GM06990 (cell line): ENCODE results near the gene CHRNG.

Experiments used
- DNase-seq: peaks from one replicate; pipeline ENCODE4 v3.0.0-alpha.2; 2011; ENCODE audit not compliant: insufficient read length; ENCODE audit errors: extremely low read depth
- H3K27me3 ChIP-seq: replicated peaks from 2 replicates; pipeline ENCODE4 v1.6.0; 2011; ENCODE audit warnings: low read length; ENCODE audit not compliant: control insufficient read depth, insufficient read depth
- H3K36me3 ChIP-seq: 2 replicates; pipeline ENCODE4 v1.5.1; 2011; ENCODE audit warnings: low read length; ENCODE audit not compliant: control insufficient read depth, insufficient read depth
- H3K4me3 ChIP-seq: replicated peaks from 2 replicates; pipeline ENCODE4 v1.5.1; 2011; ENCODE audit warnings: low read depth, mild to moderate bottlenecking, control low read depth, low read length
- CTCF ChIP-seq: IDR thresholded peaks from 2 replicates; pipeline ENCODE4 v1.5.1; 2011; ENCODE audit warnings: low read length, control low read depth, mild to moderate bottlenecking, inconsistent platforms; ENCODE audit not compliant: insufficient read depth, poor library complexity, severe bottlenecking

Gene CHRNG

GRCh38 chr2:232584238-232584637 is 44.7 kb downstream of the CHRNG start:
- DNase-seq, result no peak
- peaks cover 4% of the 10 kb centered on the region; the same call in 1 of the 2 replicates for H3K36me3 ChIP-seq

DNA sequence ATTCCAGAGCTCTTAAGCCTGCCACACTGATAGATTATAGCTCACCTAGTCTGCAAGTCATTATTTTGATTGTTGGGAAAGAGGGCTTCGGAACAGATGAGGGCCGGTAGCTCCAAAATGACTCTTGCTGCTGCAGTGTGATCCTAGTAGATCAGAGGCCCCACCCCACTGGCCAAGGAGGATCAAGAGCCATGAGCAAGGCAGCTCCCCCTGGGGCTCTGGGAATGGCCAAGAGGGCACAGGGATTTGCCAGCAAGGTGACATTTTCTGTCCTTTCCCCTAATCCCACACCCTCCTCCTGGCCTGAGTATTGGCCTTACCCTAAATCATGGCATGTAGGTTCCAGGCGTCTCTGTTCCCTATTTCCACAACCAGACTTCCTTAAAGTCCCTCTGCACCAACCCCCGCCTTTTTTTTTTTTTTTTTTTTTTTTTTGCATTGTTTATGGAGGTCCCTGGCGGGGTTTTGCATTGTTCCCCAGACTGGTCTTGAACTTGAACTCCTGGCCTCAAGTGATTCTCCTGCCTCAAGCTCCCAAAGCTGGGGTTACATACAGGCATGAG is 47.5 kb downstream of the CHRNG start:
- no peak for DNase-seq
- no peaks in the 10 kb centered on the region for H3K36me3 ChIP-seq
- no peak overlapping the region for H3K4me3 ChIP-seq
- no peaks in the 10 kb centered on the region for H3K27me3 ChIP-seq
- TF ChIP-seq CTCF, result no peak

More at GRCh38 chr2:232584238-232584637, 44.7 kb downstream of the CHRNG start:
- Histone ChIP-seq H3K4me3 (no peak overlapping the region), H3K27me3 (no peaks in the 10 kb centered on the region)
- TF ChIP-seq CTCF, result no peak

DNA sequence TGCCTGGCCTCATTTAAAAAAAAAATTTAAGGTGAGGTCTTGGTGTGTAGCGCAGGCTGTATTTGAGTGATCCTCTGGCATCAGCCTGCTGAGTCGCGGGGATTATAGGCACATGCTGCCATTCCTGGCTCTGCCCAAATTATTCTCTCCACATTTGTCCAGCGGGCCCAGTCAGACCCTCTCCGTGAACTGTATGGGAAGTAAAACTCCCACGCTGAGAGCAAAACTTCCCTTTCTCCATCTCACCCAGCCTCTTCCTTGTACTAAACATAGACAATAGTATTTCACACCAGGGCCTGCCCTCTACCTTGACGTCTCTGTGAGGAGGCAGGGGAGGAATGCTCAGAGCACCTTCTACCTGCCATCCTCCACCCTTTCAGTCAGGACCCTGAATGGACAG is 48.0 kb downstream of the CHRNG start:
- Histone ChIP-seq H3K36me3 (no peaks in the 10 kb centered on the region), H3K4me3 (no peak overlapping the region), H3K27me3 (no peaks in the 10 kb centered on the region)
- no peak for TF ChIP-seq CTCF
- DNase-seq, result no peak

DNA sequence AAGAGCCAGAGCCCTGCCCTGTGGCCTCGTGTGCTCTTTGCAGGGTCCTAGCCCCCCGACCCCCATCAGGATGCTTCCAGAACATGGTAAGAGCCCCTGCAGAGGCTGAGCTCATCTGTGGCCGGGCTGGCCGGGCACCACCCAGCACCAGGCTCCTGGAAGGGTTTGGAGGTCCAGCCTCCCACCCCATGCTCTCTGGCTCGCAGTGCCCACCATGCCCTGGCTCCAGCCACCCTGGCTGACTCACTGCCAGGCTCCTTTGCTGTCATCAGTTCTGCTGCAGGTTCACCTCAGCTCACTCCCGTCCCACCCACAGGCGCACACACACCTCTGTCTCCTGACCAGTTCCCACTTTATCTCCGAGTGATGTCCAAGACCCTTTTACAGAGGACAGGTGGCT is 48.5 kb downstream of the CHRNG start:
- TF ChIP-seq CTCF, result no peak
- no peak for DNase-seq
- no peak overlapping the region for H3K4me3 ChIP-seq

DNA sequence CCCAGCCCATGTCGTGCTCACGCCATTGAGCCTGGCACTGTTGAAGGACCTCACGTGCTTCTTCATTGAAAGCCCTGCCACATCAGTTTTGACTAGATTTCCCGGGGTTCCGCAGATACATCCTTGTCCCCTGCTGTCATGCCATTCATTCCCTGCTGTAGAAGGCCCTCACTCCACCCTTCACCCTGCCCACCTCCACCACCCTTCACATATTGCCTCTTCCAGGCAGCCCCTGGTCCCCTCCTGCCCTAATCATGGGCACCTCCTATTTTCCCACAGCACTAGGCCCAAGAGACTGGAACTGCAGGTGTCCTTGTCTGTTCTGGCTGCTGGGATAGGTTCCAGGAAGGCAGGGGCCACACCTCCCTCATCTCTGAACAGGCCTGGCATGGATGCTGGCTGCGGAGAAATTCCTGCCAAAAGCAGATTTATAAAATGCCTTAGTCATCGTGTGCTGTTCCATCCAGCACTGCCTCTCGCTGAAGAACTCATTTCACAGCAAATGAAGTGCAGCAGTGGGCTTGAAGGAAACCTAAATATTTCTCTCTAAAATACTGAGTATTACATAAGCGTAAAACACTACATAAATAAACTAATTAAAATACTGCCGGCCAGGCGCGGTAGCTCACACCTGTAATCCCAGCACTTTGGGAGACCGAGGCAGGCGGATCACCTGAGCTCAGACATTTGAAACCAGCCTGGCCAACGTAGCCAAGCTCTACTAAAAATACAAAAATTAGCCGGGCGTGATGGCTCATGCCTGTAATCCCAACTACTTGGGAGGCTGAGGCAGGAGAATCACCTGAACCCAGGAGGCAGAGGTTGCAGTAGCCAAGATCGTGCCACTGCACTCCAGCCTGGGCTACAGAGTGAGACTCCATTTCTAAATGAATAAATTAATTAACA is 49.4 kb downstream of the CHRNG start:
- TF ChIP-seq CTCF, result no peak
- Histone ChIP-seq H3K27me3 (no peaks in the 10 kb centered on the region), H3K4me3 (no peak overlapping the region), H3K36me3 (no peaks in the 10 kb centered on the region)
- DNase-seq, result no peak

More for the DNA sequence above, 48.5 kb downstream of the CHRNG start:
- Histone ChIP-seq H3K27me3 (no peaks in the 10 kb centered on the region), H3K36me3 (no peaks in the 10 kb centered on the region)
